ENCODE results near the gene TMEM179. TPM values are rescaled to one million over a fixed set of nuclear protein-coding genes. Genes with fewer than 3 reads are reported as not detected.
A peak's percentile ranks its signal among the peaks of the same experiment; 100 is the strongest.

The TMEM179 gene
- total RNA-seq, 1 experiment from 2014 or later: not detected

- Histone ChIP-seq H3K4me1 (replicated peaks) (no peaks in the 10 kb centered on the region), H3K36me3 (no peaks in the 10 kb centered on the region)
- no peak for DNase-seq (ENCODE audit: low read depth in 1 of 2, low spot score in 2 of 2)
Observed at GRCh38 chr14:104634138-104634760, 29.7 kb upstream of the TMEM179 start.

GRCh38 chr14:104633276-104634137, 28.9 kb upstream of the TMEM179 start:
- Histone ChIP-seq H3K27ac (no peak overlapping the region), H3K4me1 (replicated peaks) (no peaks in the 10 kb centered on the region), H3K4me3 (no peak overlapping the region), H3K36me3 (no peaks in the 10 kb centered on the region), H3K27me3 (replicated peaks) (peaks cover 24% of the 10 kb centered on the region), H3K9me3 (replicated peaks) (peaks cover 3% of the 10 kb centered on the region; the same call in 1 of the 2 replicates)
- DNase-seq (ENCODE audit: low read depth in 1 of 2, low spot score in 2 of 2): no peak

More at GRCh38 chr14:104634138-104634760, 29.7 kb upstream of the TMEM179 start:
- Histone ChIP-seq H3K4me3 (no peak overlapping the region), H3K27me3 (replicated peaks) (peaks cover 24% of the 10 kb centered on the region), H3K9me3 (replicated peaks) (no peaks in the 10 kb centered on the region; the same call in 1 of the 2 replicates), H3K27ac (no peak overlapping the region)

DNA sequence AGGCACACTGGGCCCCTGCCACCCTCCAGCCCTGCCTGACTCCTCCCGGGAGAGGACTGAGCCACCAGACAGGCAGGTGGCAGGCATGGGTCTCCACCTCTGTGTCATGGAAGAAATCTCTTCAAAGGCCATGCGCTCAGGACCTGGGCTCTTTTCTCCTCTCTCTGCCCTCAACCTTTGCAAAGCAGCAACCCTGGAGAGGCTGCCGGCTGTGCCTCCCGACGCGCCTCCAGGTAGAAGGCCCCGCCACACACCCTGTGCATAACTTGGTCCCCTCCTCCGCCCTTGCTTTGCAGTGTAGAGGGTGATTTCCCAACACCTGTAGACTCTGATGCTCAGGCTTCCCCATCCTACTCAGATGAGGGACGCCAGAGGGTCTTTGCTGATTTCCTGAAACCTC, 28.2 kb upstream of the TMEM179 start:
- no peak overlapping the region for H3K4me3 ChIP-seq
- H3K27me3 ChIP-seq (replicated peaks): peaks cover 19% of the 10 kb centered on the region
- peaks cover 3% of the 10 kb centered on the region; the same call in 1 of the 2 replicates for H3K9me3 ChIP-seq (replicated peaks)
- no peak for DNase-seq (ENCODE audit: low read depth in 1 of 2, low spot score in 2 of 2)
- H3K4me1 ChIP-seq (replicated peaks): no peaks in the 10 kb centered on the region
- no peak overlapping the region for H3K27ac ChIP-seq
- H3K36me3 ChIP-seq: no peaks in the 10 kb centered on the region

DNA sequence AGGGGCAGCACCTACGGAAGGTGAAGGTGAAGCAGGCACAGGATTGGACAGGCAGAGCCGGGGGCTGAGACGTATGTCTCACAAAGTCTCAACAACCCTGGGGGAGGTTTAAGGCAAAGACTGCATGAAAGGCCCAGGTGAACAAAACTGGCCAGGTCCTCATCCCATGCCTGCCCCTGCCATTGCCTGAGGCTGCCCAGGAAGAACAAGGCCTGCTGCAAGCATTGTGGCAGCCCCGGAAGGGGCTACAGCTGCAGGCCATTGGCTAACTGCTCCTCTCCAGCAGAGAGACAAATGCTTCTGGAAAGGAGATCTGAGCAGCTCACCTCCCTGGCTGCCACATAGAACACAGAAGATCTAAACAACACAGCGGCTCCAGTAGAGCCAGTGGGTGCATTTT, 20.4 kb upstream of the TMEM179 start:
- no peak for DNase-seq (ENCODE audit: low read depth in 1 of 2, low spot score in 2 of 2)
- Histone ChIP-seq H3K9me3 (replicated peaks) (peaks cover 3% of the 10 kb centered on the region; the same call in 1 of the 2 replicates), H3K4me1 (replicated peaks) (no peaks in the 10 kb centered on the region), H3K36me3 (no peaks in the 10 kb centered on the region), H3K27me3 (replicated peaks) (peaks cover 18% of the 10 kb centered on the region), H3K27ac (no peak overlapping the region), H3K4me3 (no peak overlapping the region)

DNA sequence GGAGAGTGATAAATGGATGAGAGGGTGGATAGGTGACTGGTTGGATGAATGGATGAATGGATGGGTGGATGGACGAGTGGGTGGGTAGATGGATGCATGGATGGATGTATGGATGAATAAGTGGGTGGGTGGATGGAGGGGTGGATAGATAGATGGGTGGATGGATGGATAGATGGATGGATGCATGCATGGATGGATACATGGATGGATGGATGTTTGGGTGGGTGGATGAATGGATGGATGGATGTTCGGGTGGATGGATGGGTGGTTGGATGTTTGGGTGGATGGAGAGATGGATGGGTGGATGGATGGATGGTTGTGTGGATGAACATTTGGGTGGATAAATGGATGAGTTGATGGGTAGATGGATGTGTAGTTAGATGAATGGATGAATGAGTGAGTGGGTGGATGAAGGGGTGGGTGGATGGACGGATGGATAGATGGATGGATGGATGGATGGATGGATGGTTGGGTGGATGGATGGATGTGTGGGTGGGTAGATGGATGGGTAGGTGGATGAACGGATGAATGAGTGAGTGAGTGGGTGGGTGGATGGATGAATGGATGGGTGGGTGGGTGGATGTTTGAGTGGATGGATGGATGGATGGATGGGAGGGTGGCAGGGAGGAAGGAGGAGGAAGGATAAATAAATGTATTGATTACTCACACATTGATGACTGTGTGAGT, 9.7 kb upstream of the TMEM179 start:
- Histone ChIP-seq H3K27ac (no peak overlapping the region), H3K4me3 (no peak overlapping the region), H3K27me3 (replicated peaks) (peaks cover 6% of the 10 kb centered on the region; the same call in 1 of the 2 replicates), H3K36me3 (no peaks in the 10 kb centered on the region), H3K4me1 (replicated peaks) (no peaks in the 10 kb centered on the region), H3K9me3 (replicated peaks) (no peaks in the 10 kb centered on the region)
- no peak for DNase-seq (ENCODE audit: low read depth in 1 of 2, low spot score in 2 of 2)

- Histone ChIP-seq H3K4me3 (no peak overlapping the region), H3K27ac (no peak overlapping the region), H3K36me3 (no peaks in the 10 kb centered on the region), H3K4me1 (replicated peaks) (no peaks in the 10 kb centered on the region), H3K9me3 (replicated peaks) (no peaks in the 10 kb centered on the region), H3K27me3 (replicated peaks) (peaks cover 5% of the 10 kb centered on the region; the same call in 1 of the 2 replicates)
- no peak for DNase-seq (ENCODE audit: low read depth in 1 of 2, low spot score in 2 of 2)
Observed at GRCh38 chr14:104611881-104612280, 7.3 kb upstream of the TMEM179 start.

GRCh38 chr14:104610749-104611310, 6.3 kb upstream of the TMEM179 start:
- Histone ChIP-seq H3K27ac (no peak overlapping the region), H3K4me1 (replicated peaks) (no peaks in the 10 kb centered on the region), H3K9me3 (replicated peaks) (no peaks in the 10 kb centered on the region), H3K36me3 (no peaks in the 10 kb centered on the region), H3K4me3 (no peak overlapping the region), H3K27me3 (replicated peaks) (peaks cover 8% of the 10 kb centered on the region)
- DNase-seq (ENCODE audit: low read depth in 1 of 2, low spot score in 2 of 2): peak in 1 of 2 experiments; percentile 31

GRCh38 chr14:104609666-104610065, 5.1 kb upstream of the TMEM179 start:
- H3K4me1 ChIP-seq (replicated peaks): peaks cover under 1% of the 10 kb centered on the region; the same call in 1 of the 2 replicates
- H3K9me3 ChIP-seq (replicated peaks): no peaks in the 10 kb centered on the region
- DNase-seq (ENCODE audit: low read depth in 1 of 2, low spot score in 2 of 2): no peak
- peaks cover 19% of the 10 kb centered on the region for H3K27me3 ChIP-seq (replicated peaks)
- H3K27ac ChIP-seq: no peak overlapping the region
- no peak overlapping the region for H3K4me3 ChIP-seq
- no peaks in the 10 kb centered on the region for H3K36me3 ChIP-seq

DNA sequence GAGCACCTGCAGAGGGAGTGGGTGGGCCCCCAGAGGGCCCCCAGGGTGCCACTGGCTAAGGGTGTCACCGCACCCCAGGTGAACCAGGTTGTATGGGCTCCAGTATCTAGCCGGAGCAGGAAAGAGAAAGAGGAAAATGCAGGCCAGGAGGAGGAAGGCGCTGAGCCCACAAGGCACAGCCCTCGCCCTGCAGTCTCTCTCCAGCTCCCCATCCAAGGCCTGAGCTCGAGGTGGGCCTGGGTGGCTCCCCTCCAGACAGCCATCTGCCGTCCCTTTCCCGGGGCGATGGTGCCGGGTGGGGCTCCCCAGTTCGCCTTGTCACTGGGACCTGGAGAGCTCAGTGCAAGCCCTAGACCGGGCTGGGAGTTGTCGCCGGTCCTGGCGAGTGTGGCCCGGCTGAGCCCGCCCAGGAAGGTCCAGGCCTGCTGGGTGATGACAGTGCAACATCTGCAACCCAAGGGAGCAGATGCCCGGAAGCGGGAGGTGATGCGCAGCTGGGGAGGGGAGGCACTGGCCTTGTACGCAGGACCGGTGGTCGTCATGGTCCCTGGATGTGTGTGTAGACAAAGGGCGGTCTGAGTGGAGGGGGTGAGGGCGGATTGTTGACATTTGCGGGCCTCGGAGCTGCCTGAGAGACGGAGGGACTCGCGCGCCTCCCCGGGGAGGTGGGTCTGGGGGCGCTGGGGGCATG, 716 bp downstream of the TMEM179 start:
- peaks cover 28% of the 10 kb centered on the region for H3K27me3 ChIP-seq (replicated peaks)
- no peaks in the 10 kb centered on the region for H3K9me3 ChIP-seq (replicated peaks)
- no peak overlapping the region for H3K4me3 ChIP-seq
- no peak overlapping the region for H3K27ac ChIP-seq
- H3K4me1 ChIP-seq (replicated peaks): peaks cover 4% of the 10 kb centered on the region; the same call in 1 of the 2 replicates
- DNase-seq (ENCODE audit: low read depth in 1 of 2, low spot score in 2 of 2): no peak
- no peaks in the 10 kb centered on the region for H3K36me3 ChIP-seq

- Histone ChIP-seq H3K4me3 (no peak overlapping the region), H3K36me3 (no peaks in the 10 kb centered on the region), H3K4me1 (replicated peaks) (peaks cover 4% of the 10 kb centered on the region; the same call in 1 of the 2 replicates), H3K27ac (no peak overlapping the region), H3K9me3 (replicated peaks) (no peaks in the 10 kb centered on the region), H3K27me3 (replicated peaks) (peaks cover 28% of the 10 kb centered on the region)
- no peak for DNase-seq (ENCODE audit: low read depth in 1 of 2, low spot score in 2 of 2)
Observed at GRCh38 chr14:104602933-104603325, 1.6 kb downstream of the TMEM179 start.

DNA sequence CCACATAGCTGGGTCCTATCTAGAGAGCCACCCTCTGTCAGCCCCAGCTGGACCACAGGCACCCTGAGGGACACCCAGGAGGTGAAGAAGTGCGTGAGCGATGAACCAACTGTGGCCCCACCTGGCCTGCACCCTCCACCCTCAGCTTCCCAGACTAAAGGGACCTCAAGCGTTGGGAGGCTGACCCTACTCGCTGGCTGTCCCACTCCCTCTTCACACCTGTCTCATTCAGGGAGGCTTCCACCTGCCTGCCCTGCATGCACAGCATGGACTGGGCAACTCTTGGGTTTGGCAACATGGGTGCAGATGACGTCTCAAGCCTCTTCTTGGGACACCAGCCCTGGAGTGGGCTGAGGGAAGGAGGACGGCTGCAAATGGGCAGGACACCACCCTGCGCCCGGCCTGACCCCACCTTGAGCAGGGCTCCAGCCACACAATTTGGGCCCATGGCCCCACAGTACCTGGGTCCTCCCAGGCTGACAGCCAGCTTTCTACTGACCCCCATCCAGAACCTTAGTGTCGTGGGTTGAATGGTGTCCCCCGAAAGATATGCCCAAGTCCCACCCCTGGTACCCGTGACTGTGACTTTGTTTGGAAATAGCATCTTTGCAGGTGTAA, 2.1 kb downstream of the TMEM179 start:
- H3K27ac ChIP-seq: no peak overlapping the region
- H3K4me1 ChIP-seq (replicated peaks): peaks cover 4% of the 10 kb centered on the region; the same call in 1 of the 2 replicates
- no peaks in the 10 kb centered on the region for H3K36me3 ChIP-seq
- no peaks in the 10 kb centered on the region for H3K9me3 ChIP-seq (replicated peaks)
- no peak overlapping the region for H3K4me3 ChIP-seq
- DNase-seq (ENCODE audit: low read depth in 1 of 2, low spot score in 2 of 2): no peak
- H3K27me3 ChIP-seq (replicated peaks): peaks cover 24% of the 10 kb centered on the region

DNA sequence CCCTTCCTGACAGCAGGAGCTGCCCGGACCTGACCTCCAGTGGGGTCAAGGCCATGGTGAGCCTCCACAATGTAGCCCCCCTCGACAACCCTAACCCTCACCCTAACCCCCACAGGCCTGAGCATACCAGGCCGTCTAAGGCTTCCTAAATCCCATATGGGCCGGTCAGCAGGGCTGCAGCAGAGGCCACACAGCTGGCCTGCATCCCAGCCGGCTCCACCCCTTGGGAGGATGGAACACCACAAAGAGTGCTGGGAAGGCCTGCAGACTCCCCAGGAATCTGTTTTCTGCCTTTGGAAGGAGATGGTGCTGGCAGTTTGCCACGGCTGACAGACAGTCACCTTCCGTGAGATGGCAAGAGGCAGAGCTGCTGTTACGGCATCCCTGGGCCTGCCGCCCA, 2.8 kb downstream of the TMEM179 start:
- H3K27ac ChIP-seq: no peak overlapping the region
- no peak for DNase-seq (ENCODE audit: low read depth in 1 of 2, low spot score in 2 of 2)
- peaks cover 4% of the 10 kb centered on the region; the same call in 1 of the 2 replicates for H3K4me1 ChIP-seq (replicated peaks)
- H3K9me3 ChIP-seq (replicated peaks): no peaks in the 10 kb centered on the region
- H3K27me3 ChIP-seq (replicated peaks): peaks cover 23% of the 10 kb centered on the region
- H3K36me3 ChIP-seq: no peaks in the 10 kb centered on the region
- H3K4me3 ChIP-seq: no peak overlapping the region

GRCh38 chr14:104600805-104601204, 3.8 kb downstream of the TMEM179 start:
- Histone ChIP-seq H3K4me1 (replicated peaks) (peaks cover 4% of the 10 kb centered on the region; the same call in 1 of the 2 replicates), H3K4me3 (no peak overlapping the region), H3K36me3 (no peaks in the 10 kb centered on the region), H3K27me3 (replicated peaks) (peaks cover 20% of the 10 kb centered on the region), H3K9me3 (replicated peaks) (no peaks in the 10 kb centered on the region), H3K27ac (no peak overlapping the region)
- DNase-seq (ENCODE audit: low read depth in 1 of 2, low spot score in 2 of 2): no peak
